PFSK-1 (cell line): ENCODE data around the gene CDKN2AIPNL.

Experiments used
- POLR2AphosphoS5 ChIP-seq: IDR thresholded peaks from 2 replicates; pipeline ENCODE4 v1.6.1; 2012; ENCODE audit warnings: low read depth, mild to moderate bottlenecking, control low read depth, low read length, moderate library complexity
- SIN3A ChIP-seq: IDR thresholded peaks from 2 replicates; pipeline ENCODE4 v1.6.1; 2012; ENCODE audit warnings: mild to moderate bottlenecking, low read length, moderate library complexity, borderline replicate concordance; ENCODE audit not compliant: insufficient read depth
- TAF1 ChIP-seq: IDR thresholded peaks from 2 replicates; pipeline ENCODE4 v1.6.1; 2012; ENCODE audit warnings: low read length, control low read depth, borderline replicate concordance; ENCODE audit not compliant: insufficient read depth
- TF ChIP-seq, protein P1 (sequence below), 2 experiments: IDR thresholded peaks; 2 replicates each; pipeline versions ENCODE4 v1.6.1 to v1.8.0; 2011 to 2012; ENCODE audit warnings: low read depth in 2 of 2, low read length in 2 of 2, control low read depth in 1 of 2, inconsistent platforms in 1 of 2, mild to moderate bottlenecking in 1 of 2, moderate library complexity in 1 of 2; ENCODE audit not compliant: insufficient read depth in 1 of 2

DNA sequence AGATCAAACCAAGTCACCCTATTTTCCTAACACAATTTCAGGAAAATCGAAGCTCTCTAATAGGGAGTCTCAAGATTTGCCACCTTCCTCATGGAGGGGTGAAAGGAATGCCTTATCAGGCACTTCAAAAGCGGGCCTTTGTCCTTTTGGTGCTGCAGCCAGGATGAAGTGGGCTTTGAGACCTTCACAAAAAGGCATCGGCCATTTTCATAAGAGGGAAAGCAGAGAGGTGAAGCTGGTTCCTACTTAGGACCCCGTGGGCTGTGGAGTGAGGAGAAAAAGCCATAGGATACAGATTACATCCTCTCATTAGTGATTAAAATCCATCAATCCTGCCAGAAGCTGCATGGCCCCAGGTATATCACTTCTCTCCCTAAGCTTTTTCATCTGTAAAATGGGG is 859 bp downstream of the CDKN2AIPNL start:
- TF ChIP-seq POLR2AphosphoS5 (no peak), TAF1 (no peak), SIN3A (no peak)
- TF ChIP-seq, protein P1, sequence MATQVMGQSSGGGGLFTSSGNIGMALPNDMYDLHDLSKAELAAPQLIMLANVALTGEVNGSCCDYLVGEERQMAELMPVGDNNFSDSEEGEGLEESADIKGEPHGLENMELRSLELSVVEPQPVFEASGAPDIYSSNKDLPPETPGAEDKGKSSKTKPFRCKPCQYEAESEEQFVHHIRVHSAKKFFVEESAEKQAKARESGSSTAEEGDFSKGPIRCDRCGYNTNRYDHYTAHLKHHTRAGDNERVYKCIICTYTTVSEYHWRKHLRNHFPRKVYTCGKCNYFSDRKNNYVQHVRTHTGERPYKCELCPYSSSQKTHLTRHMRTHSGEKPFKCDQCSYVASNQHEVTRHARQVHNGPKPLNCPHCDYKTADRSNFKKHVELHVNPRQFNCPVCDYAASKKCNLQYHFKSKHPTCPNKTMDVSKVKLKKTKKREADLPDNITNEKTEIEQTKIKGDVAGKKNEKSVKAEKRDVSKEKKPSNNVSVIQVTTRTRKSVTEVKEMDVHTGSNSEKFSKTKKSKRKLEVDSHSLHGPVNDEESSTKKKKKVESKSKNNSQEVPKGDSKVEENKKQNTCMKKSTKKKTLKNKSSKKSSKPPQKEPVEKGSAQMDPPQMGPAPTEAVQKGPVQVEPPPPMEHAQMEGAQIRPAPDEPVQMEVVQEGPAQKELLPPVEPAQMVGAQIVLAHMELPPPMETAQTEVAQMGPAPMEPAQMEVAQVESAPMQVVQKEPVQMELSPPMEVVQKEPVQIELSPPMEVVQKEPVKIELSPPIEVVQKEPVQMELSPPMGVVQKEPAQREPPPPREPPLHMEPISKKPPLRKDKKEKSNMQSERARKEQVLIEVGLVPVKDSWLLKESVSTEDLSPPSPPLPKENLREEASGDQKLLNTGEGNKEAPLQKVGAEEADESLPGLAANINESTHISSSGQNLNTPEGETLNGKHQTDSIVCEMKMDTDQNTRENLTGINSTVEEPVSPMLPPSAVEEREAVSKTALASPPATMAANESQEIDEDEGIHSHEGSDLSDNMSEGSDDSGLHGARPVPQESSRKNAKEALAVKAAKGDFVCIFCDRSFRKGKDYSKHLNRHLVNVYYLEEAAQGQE (IDR thresholded peaks at IDR 0.05; ENCODE audit: insufficient read depth in 1 of 2, low read depth in 2 of 2, low read length in 2 of 2) = no peak
